Tibial artery (tissue), 4 donors: ENCODE results near the gene GALNTL6.
"Not testable (repeated sequence)": the region's sequence is repeated elsewhere in the genome, so short reads cannot be mapped to it uniquely, and the experiment has no call there.

Experiments used
- DNase-seq, 2 donors: peaks; one replicate each; pipeline ENCODE4 v3.0.0-alpha.2; 2019
- H3K27ac ChIP-seq, 2 donors: fragments of 200-600 bp; sonication (generic) in 1 of 2; 1 replicate in 1 of 2; 2 replicates in 1 of 2; pipeline ENCODE4 v1.5.1; 2018 to 2019; ENCODE audit warnings: mild to moderate bottlenecking in 1 of 2
- H3K27me3 ChIP-seq, 2 donors: fragments of 200-600 bp; sonication (generic) in 1 of 2; one replicate each; pipeline versions ENCODE4 v1.5.1 to v1.6.0; 2016 to 2019
- H3K36me3 ChIP-seq, 3 donors: fragments of 200-600 bp; sonication (generic) in 2 of 3; one replicate each; pipeline ENCODE4 v1.5.1; 2016 to 2019; ENCODE audit warnings: mild to moderate bottlenecking in 2 of 3
- H3K4me1 ChIP-seq, 4 donors: fragments of 200-600 bp; sonication (generic) in 2 of 4; 1 replicate in 3 of 4; 2 replicates in 1 of 4; pipeline ENCODE4 v1.5.1; 2016 to 2019
- H3K4me3 ChIP-seq, 2 donors: fragments of 200-600 bp; sonication (generic) in 1 of 2; 1 replicate in 1 of 2; 2 replicates in 1 of 2; pipeline ENCODE4 v1.5.1; 2018 to 2019; ENCODE audit warnings: mild to moderate bottlenecking in 2 of 2
- H3K9me3 ChIP-seq, 3 donors: fragments of 200-600 bp; sonication (generic) in 1 of 3; one replicate each; pipeline ENCODE4 v1.5.1; 2016 to 2019
- intact Hi-C: fragments of 100-400 bp; cut with DNase I; formaldehyde crosslinking; loops from one replicate; pipeline ENCODE4 v1.15.0; 2023; ENCODE audit warnings: low total_unique reads
- TF ChIP-seq, protein P1 (sequence below), 2 experiments: fragments of 200-600 bp in 1 of 2; fragments of 450-650 bp in 1 of 2; IDR thresholded peaks; one replicate each; pipeline ENCODE4 v1.5.1; 2017 to 2019; ENCODE audit warnings: antibody characterized with exemption in 2 of 2, mild to moderate bottlenecking in 1 of 2, moderate library complexity in 1 of 2

Gene GALNTL6

DNA sequence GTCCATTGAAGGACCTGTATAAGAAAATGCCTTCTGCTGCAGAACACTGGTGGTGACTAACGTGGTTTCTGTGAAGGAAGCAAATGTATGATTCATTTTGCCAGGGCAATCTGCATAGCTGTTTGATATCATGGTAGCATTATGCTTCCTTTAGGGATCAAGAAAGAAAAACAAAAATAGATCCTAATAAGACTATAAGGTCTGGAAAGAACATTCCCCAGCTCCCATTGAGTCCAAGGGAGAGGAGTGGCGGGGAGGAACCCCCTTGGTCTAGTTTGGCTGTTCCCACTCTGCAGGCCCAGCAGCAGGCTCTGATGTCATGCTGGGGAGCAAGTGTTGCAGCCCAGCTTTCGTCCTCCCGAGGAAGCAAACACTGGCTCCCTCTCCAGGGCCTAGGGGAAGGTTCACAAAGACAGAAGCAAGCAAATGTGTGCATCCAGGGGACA is 1200.9 kb downstream of the GALNTL6 start:
- Histone ChIP-seq H3K4me3 (no peak overlapping the region), H3K27ac (no peak overlapping the region), H3K27me3 (no peaks in the 10 kb centered on the region), H3K4me1 (peaks cover 0 to 13% (median 0%) of the 10 kb centered on the region in 4 donors), H3K9me3 (no peaks in the 10 kb centered on the region), H3K36me3 (no peaks in the 10 kb centered on the region)
- DNase-seq = no peak
- intact Hi-C loops = loop anchor here (10.0 kb wide), 2 partner anchors 151 to 401 kb away; partner anchors contain the start of gene GALNT7
- TF ChIP-seq, protein P1, sequence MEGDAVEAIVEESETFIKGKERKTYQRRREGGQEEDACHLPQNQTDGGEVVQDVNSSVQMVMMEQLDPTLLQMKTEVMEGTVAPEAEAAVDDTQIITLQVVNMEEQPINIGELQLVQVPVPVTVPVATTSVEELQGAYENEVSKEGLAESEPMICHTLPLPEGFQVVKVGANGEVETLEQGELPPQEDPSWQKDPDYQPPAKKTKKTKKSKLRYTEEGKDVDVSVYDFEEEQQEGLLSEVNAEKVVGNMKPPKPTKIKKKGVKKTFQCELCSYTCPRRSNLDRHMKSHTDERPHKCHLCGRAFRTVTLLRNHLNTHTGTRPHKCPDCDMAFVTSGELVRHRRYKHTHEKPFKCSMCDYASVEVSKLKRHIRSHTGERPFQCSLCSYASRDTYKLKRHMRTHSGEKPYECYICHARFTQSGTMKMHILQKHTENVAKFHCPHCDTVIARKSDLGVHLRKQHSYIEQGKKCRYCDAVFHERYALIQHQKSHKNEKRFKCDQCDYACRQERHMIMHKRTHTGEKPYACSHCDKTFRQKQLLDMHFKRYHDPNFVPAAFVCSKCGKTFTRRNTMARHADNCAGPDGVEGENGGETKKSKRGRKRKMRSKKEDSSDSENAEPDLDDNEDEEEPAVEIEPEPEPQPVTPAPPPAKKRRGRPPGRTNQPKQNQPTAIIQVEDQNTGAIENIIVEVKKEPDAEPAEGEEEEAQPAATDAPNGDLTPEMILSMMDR (IDR thresholded peaks at IDR 0.05) = no peak

DNA sequence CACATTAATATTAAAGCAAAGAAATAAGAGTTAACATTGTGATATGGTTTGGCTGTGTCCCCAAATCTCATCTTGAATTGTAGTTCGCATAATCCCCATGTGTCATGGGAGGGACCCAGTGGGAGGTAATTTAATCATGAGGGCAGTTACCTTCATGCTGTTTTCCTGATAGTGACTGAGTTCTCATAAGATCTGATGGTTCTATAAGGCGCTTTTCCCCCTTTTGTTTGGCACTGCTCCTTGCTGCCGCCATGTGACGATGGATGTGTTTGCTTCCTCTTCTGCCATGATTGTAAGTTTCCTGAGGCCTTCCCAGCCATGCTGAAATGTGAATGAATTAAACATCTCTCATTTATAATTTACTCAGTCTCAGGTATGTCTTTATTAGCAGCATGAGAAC is 1201.6 kb downstream of the GALNTL6 start:
- Histone ChIP-seq H3K27ac (no peak overlapping the region), H3K27me3 (no peaks in the 10 kb centered on the region), H3K36me3 (no peaks in the 10 kb centered on the region), H3K9me3 (no peaks in the 10 kb centered on the region), H3K4me1 (peaks cover 0 to 13% (median 0%) of the 10 kb centered on the region in 4 donors), H3K4me3 (no peak overlapping the region)
- TF ChIP-seq, protein P1 (IDR thresholded peaks at IDR 0.05) = no peak
- intact Hi-C loops = loop anchor here (10.0 kb wide), 2 partner anchors 150 to 400 kb away; partner anchors contain the start of gene GALNT7
- DNase-seq = no peak

DNA sequence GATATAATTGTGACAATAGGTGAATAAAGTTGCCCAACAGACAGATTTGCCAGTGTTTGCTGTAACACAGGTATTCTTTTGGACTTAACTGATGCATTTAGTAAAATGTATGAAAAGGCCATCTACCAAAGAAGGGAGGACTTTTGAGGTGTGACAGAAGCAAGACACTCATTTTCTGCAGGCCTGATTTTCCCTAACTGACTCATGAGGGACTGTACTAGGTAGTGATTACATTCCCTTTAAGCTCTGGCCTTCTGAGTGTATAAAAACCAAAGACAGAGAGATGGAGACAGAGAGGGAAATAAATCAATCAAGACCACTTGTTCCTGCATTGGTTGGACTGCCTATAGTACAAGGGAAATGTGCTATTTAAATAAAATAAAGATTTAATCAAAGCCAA is 1204.6 kb downstream of the GALNTL6 start:
- DNase-seq = no peak
- no peaks in the 10 kb centered on the region for H3K9me3 ChIP-seq
- intact Hi-C loops = loop anchor here (10.0 kb wide), 2 partner anchors 147 to 397 kb away; partner anchors contain the start of gene GALNT7
- no peaks in the 10 kb centered on the region for H3K36me3 ChIP-seq
- H3K27ac ChIP-seq = no peak overlapping the region
- no peak overlapping the region for H3K4me3 ChIP-seq
- H3K4me1 ChIP-seq = peaks cover 0 to 13% (median 0%) of the 10 kb centered on the region in 4 donors
- no peaks in the 10 kb centered on the region for H3K27me3 ChIP-seq
- TF ChIP-seq, protein P1 (IDR thresholded peaks at IDR 0.05) = no peak

DNA sequence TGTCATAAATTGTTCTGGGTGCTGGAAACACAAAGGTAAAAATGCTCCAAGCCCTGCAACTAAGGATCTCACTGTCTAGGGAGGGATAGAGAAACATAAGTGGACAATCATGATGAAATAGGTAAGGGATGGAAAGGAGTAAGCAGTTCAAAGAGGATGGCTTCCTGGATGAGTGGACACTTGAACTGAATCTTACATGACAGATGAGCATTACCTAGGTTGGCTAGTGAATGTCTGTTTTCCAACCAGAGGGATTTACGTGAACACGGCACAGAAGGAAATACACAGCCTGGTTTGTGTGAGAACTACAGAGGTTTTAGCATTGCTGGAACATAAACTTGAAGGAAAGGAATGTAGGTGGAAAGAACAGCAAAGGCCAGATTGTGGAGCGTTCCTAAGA is 1205.2 kb downstream of the GALNTL6 start:
- Histone ChIP-seq H3K36me3 (no peaks in the 10 kb centered on the region), H3K4me1 (peaks cover 0 to 9% (median 0%) of the 10 kb centered on the region in 4 donors), H3K27ac (no peak overlapping the region), H3K27me3 (no peaks in the 10 kb centered on the region), H3K4me3 (no peak overlapping the region), H3K9me3 (no peaks in the 10 kb centered on the region)
- DNase-seq = no peak
- TF ChIP-seq, protein P1 (IDR thresholded peaks at IDR 0.05) = no peak
- intact Hi-C loops = loop anchor here (10.0 kb wide), 2 partner anchors 146 to 396 kb away; partner anchors contain the start of gene GALNT7

DNA sequence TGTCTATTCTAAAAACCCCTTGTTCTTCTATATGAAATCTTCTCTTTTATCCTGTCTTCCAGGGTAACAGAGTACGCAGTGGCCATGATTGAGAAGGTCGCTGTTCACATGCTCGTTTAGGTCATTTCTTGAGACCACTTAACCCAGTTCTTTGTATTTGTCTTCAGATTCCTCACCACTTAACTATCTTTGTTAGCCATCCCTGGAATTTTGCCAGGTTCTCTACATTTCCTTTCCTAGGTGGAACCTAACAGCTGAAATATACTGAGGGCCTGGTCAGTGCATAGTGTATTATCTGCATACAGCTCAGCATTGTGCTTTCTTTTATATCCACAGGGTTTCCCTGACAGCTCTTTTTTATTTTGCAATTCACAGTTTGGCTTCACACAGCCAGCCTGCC is 1206.5 kb downstream of the GALNTL6 start:
- TF ChIP-seq, protein P1 (IDR thresholded peaks at IDR 0.05) = no peak
- intact Hi-C loops = loop anchor here (10.0 kb wide), 2 partner anchors 145 to 395 kb away; partner anchors contain the start of gene GALNT7

DNA sequence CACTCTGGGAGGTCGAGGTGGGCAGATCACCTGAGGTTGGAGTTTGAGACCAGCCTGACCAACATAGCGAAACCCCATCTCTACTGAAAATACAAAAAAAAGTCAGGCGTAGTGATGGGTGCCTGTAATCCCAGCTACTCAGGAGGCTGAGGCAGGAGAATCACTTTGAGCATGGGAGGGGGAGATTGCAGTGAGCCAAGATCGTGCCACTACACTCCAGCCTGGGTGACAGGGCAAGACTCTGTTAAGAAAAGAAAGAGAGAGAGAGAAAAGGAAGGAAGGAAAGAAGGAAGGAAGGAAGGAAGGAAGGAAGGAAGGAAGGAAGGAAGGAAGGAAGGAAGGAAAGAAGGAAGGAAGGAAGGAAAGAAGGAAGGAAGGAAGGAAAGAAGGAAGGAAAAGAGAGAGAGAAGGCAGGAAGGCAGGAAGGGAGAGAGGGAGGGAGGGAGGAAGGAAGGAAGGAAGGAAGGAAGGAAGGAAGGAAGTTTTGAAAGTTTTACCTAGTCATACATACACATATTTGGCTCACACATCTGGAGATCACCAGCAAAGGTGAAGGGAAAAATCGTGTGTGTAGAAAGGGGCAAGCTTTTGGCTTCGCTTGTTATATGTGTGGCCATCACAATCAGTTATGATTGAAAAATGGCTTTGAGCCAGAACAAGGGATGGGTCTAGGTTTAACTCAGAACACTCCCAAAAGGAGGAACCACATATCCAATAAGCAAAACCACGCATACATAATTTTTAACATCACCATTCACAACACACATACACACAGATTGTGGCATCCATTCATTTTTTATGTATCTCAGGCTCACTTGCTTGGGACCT is 1208.8 kb downstream of the GALNTL6 start:
- H3K27me3 ChIP-seq, H3K36me3 ChIP-seq, intact Hi-C loops, H3K27ac ChIP-seq, H3K4me1 ChIP-seq, H3K9me3 ChIP-seq, H3K4me3 ChIP-seq, DNase-seq: not testable (repeated sequence)

More for the DNA sequence above, 1206.5 kb downstream of the GALNTL6 start:
- H3K27me3 ChIP-seq = no peaks in the 10 kb centered on the region
- H3K9me3 ChIP-seq = no peaks in the 10 kb centered on the region
- H3K4me1 ChIP-seq = no peaks in the 10 kb centered on the region
- no peaks in the 10 kb centered on the region for H3K36me3 ChIP-seq
- H3K27ac ChIP-seq = no peak overlapping the region
- no peak for DNase-seq
- H3K4me3 ChIP-seq = no peak overlapping the region
